Activated B cell treated with CpG ODN at 0.5 μM for 24 hours (primary cell): ENCODE results near the gene FITM2. TPM values are rescaled to one million over a fixed set of nuclear protein-coding genes. Genes with fewer than 3 reads are reported as not detected.

Experiments used
- ATAC-seq: fragments of 200-7000 bp; cut with Tn5 transposase; one replicate; pipeline ENCODE4 v1.10.0; 2021; ENCODE audit warnings: low read depth, mild to moderate bottlenecking, moderate library complexity
- CTCF ChIA-PET: fragments of 350-600 bp; sonication (Branson Sonifier 250); formaldehyde crosslinking; loops from one replicate; lab custom pipeline; 2021; ENCODE audit warnings: antibody characterized with exemption; lab: Charles Lee
- POLR2A ChIA-PET: fragments of 350-600 bp; sonication (Branson Sonifier 250); formaldehyde crosslinking; loops from one replicate; lab custom pipeline; 2021; ENCODE audit warnings: antibody characterized with exemption; lab: Charles Lee
- DNase-seq: peaks from one replicate; pipeline ENCODE4 v3.0.0; 2022
- H3K27ac Mint-ChIP-seq: one replicate; pipeline ENCODE4 v1.8.0; 2020; ENCODE audit warnings: mixed read lengths
- H3K27me3 Mint-ChIP-seq: one replicate; pipeline ENCODE4 v1.8.0; 2021; ENCODE audit warnings: mixed read lengths
- H3K36me3 Mint-ChIP-seq: one replicate; pipeline ENCODE4 v1.8.0; 2021; ENCODE audit warnings: low read depth, mixed read lengths
- H3K4me1 Mint-ChIP-seq: one replicate; pipeline ENCODE4 v1.8.0; 2021; ENCODE audit warnings: mixed read lengths
- H3K4me3 Mint-ChIP-seq: one replicate; pipeline ENCODE4 v1.8.0; 2020; ENCODE audit warnings: mild to moderate bottlenecking, mixed read lengths
- H3K9me3 Mint-ChIP-seq: one replicate; pipeline ENCODE4 v1.8.0; 2020; ENCODE audit warnings: mixed read lengths
- intact Hi-C: fragments of 100-400 bp; cut with micrococcal nuclease; formaldehyde crosslinking; loops from one replicate; pipeline ENCODE4 v1.15.1; 2024
- total RNA-seq: library from RNA; stranded (reverse); gene quantifications from 2 replicates; pipeline ENCODE4 v1.2.3, GENCODE V29; 2022
- TF ChIP-seq, protein P1 (sequence below): fragments of 200-600 bp; IDR thresholded peaks from one replicate; pipeline ENCODE4 v1.8.0; 2022; ENCODE audit warnings: antibody characterized with exemption, mild to moderate bottlenecking

Gene FITM2
- total RNA-seq, result 2.4 and 3.3 TPM in 2 replicates

GRCh38 chr20:44310664-44311639, at the start of gene FITM2:
TSS of gene FITM2 (minus strand) at chr20:44311202. CDS start at chr20:44311148, 54 bp downstream.
- peaks cover 19% of the 10 kb centered on the region for H3K4me1 Mint-ChIP-seq
- ChIA-PET POLR2A (interaction anchor here (0.6 to 2.2 kb wide), 11 partner anchors 55 to 1005 kb away, joined by 3 to 8 read pairs (median 4); partner anchors contain the start of genes OSER1 and TTPAL), CTCF (interaction anchor here (0.7 to 6.2 kb wide), 11 partner anchors 8 to 560 kb away, joined by 3 to 137 read pairs (median 5); partner anchors contain the start of gene OSER1)
- H3K27me3 Mint-ChIP-seq, result peaks cover 3% of the 10 kb centered on the region
- TF ChIP-seq, protein P1, sequence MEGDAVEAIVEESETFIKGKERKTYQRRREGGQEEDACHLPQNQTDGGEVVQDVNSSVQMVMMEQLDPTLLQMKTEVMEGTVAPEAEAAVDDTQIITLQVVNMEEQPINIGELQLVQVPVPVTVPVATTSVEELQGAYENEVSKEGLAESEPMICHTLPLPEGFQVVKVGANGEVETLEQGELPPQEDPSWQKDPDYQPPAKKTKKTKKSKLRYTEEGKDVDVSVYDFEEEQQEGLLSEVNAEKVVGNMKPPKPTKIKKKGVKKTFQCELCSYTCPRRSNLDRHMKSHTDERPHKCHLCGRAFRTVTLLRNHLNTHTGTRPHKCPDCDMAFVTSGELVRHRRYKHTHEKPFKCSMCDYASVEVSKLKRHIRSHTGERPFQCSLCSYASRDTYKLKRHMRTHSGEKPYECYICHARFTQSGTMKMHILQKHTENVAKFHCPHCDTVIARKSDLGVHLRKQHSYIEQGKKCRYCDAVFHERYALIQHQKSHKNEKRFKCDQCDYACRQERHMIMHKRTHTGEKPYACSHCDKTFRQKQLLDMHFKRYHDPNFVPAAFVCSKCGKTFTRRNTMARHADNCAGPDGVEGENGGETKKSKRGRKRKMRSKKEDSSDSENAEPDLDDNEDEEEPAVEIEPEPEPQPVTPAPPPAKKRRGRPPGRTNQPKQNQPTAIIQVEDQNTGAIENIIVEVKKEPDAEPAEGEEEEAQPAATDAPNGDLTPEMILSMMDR, result no peak
- intact Hi-C loops, result loop anchor here (1.0 to 5.0 kb wide), 6 partner anchors 94 to 854 kb away; partner anchors contain the start of genes SERINC3 and SRSF6
- ATAC-seq (peak; percentile 97), DNase-seq (peak; percentile 99)
- H3K36me3 Mint-ChIP-seq, result peaks cover 10% of the 10 kb centered on the region
- peak within 1 kb of the TSS; percentile 85 for H3K27ac Mint-ChIP-seq
- no peaks in the 10 kb centered on the region for H3K9me3 Mint-ChIP-seq
- H3K4me3 Mint-ChIP-seq, result peak within 1 kb of the TSS; percentile 91

- intact Hi-C loops, result no loop called here
- no peak overlapping the region for H3K27ac Mint-ChIP-seq
- TF ChIP-seq, protein P1, result no peak
- no peak for ATAC-seq
- peaks cover 12% of the 10 kb centered on the region for H3K27me3 Mint-ChIP-seq
- no peaks in the 10 kb centered on the region for H3K36me3 Mint-ChIP-seq
- no peak overlapping the region for H3K4me3 Mint-ChIP-seq
- H3K4me1 Mint-ChIP-seq, result no peaks in the 10 kb centered on the region
- DNase-seq, result no peak
- POLR2A ChIA-PET, result no interaction called here
- no peaks in the 10 kb centered on the region for H3K9me3 Mint-ChIP-seq
- CTCF ChIA-PET, result no interaction called here
Observed at GRCh38 chr20:44360221-44360620, 49.2 kb upstream of the FITM2 start.

DNA sequence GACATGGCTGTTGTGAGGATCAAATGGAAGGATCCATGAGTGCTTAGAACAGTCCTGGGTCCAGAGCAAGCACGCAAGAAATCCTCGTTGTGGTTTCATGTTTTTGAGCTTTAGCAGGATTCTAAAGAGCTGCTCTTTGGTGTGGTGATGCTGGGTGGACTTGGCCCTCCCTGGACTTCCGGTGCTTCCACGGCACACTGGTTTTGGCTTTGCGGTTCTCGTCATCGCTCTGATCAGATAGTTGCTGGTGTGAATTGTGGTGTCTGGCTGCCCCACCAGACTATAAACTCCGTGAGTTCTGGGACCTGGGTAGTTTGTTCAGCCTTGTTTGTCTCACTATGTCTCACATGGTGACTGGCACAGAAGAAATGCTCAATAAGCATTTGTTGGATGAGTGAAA, 47.8 kb upstream of the FITM2 start:
- ATAC-seq, result no peak
- Mint-ChIP-seq H3K27me3 (peaks cover 18% of the 10 kb centered on the region), H3K9me3 (no peaks in the 10 kb centered on the region), H3K4me3 (no peak overlapping the region), H3K36me3 (no peaks in the 10 kb centered on the region), H3K4me1 (no peaks in the 10 kb centered on the region), H3K27ac (no peak overlapping the region)
- ChIA-PET CTCF (no interaction called here), POLR2A (no interaction called here)
- intact Hi-C loops, result no loop called here
- TF ChIP-seq, protein P1, result no peak
- no peak for DNase-seq

- intact Hi-C loops, result no loop called here
- H3K36me3 Mint-ChIP-seq, result no peaks in the 10 kb centered on the region
- DNase-seq (no peak), ATAC-seq (no peak)
- ChIA-PET CTCF (no interaction called here), POLR2A (no interaction called here)
- H3K27me3 Mint-ChIP-seq, result peaks cover 18% of the 10 kb centered on the region
- no peak overlapping the region for H3K27ac Mint-ChIP-seq
- H3K4me1 Mint-ChIP-seq, result no peaks in the 10 kb centered on the region
- no peaks in the 10 kb centered on the region for H3K9me3 Mint-ChIP-seq
- no peak overlapping the region for H3K4me3 Mint-ChIP-seq
- TF ChIP-seq, protein P1, result no peak
Observed at GRCh38 chr20:44357555-44358125, 46.6 kb upstream of the FITM2 start.

GRCh38 chr20:44357020-44357419, 46.0 kb upstream of the FITM2 start:
- Mint-ChIP-seq H3K36me3 (no peaks in the 10 kb centered on the region), H3K4me1 (no peaks in the 10 kb centered on the region), H3K27me3 (peaks cover 18% of the 10 kb centered on the region), H3K27ac (no peak overlapping the region), H3K9me3 (no peaks in the 10 kb centered on the region), H3K4me3 (no peak overlapping the region)
- ATAC-seq (no peak), DNase-seq (no peak)
- TF ChIP-seq, protein P1, result no peak
- ChIA-PET POLR2A (no interaction called here), CTCF (no interaction called here)
- intact Hi-C loops, result no loop called here
